GM12878 (cell line): ENCODE data around the gene ANXA3.

ENCODE experiments used
- EZH2 ChIP-seq: IDR thresholded peaks from 2 replicates; pipeline ENCODE4 v1.6.1; 2012; ENCODE audit warnings: low read depth, mild to moderate bottlenecking, control low read depth, inconsistent platforms, low read length, borderline replicate concordance; ENCODE audit not compliant: control insufficient read depth
- HCFC1 ChIP-seq: fragments of 150-350 bp; IDR thresholded peaks from 2 replicates; pipeline ENCODE4 v1.6.1; 2014; ENCODE audit warnings: low read length
- PAX5 ChIP-seq: IDR thresholded peaks from 2 replicates; pipeline ENCODE4 v1.6.1; 2011; ENCODE audit warnings: low read depth, low read length, borderline replicate concordance
- POLR2A ChIP-seq: IDR thresholded peaks from 2 replicates; pipeline ENCODE4 v1.6.1; 2011; ENCODE audit warnings: low read depth, mild to moderate bottlenecking, low read length
- RAD21 ChIP-seq: IDR thresholded peaks from 2 replicates; pipeline ENCODE4 v1.6.1; 2011; ENCODE audit warnings: mild to moderate bottlenecking, low read depth, low read length, moderate library complexity; ENCODE audit not compliant: insufficient read depth
- SIN3A ChIP-seq: IDR thresholded peaks from 2 replicates; pipeline ENCODE4 v1.6.1; 2012; ENCODE audit warnings: low read depth, low read length, improper control_type of control experiment
- TCF3 ChIP-seq: IDR thresholded peaks from 2 replicates; pipeline ENCODE4 v1.6.1; 2012; ENCODE audit warnings: low read depth, mild to moderate bottlenecking, low read length, borderline replicate concordance; ENCODE audit not compliant: insufficient read depth
- ZNF274 ChIP-seq: IDR thresholded peaks from one replicate; pipeline ENCODE4 v1.8.0; 2011; ENCODE audit not compliant: insufficient read length, insufficient read depth
- TF ChIP-seq, protein P1 (sequence below): IDR thresholded peaks from 2 replicates; pipeline ENCODE4 v1.6.1; 2011; ENCODE audit warnings: borderline replicate concordance, low read depth, mild to moderate bottlenecking, moderate library complexity, low read length; ENCODE audit not compliant: insufficient read depth, poor library complexity, severe bottlenecking
- TF ChIP-seq, protein P2 (sequence below), 3 experiments: IDR thresholded peaks in 2 of 3; conservative IDR thresholded peaks in 1 of 3; 2 replicates each; pipeline ENCODE4 v1.5.1; 2011; ENCODE audit warnings: low read depth in 3 of 3, low read length in 3 of 3, mild to moderate bottlenecking in 3 of 3, control low read depth in 2 of 3, moderate library complexity in 2 of 3, inconsistent platforms in 1 of 3, mixed read lengths in 1 of 3; ENCODE audit not compliant: control insufficient read depth in 2 of 3, insufficient read depth in 1 of 3; ENCODE audit errors: extremely low read depth in 1 of 3
- TF ChIP-seq, protein P3 (sequence below): fragments of 450-650 bp; IDR thresholded peaks from 2 replicates; pipeline ENCODE4 v1.6.1; 2018; ENCODE audit warnings: mild to moderate bottlenecking, low read depth, moderate library complexity; ENCODE audit not compliant: partially characterized antibody

DNA sequence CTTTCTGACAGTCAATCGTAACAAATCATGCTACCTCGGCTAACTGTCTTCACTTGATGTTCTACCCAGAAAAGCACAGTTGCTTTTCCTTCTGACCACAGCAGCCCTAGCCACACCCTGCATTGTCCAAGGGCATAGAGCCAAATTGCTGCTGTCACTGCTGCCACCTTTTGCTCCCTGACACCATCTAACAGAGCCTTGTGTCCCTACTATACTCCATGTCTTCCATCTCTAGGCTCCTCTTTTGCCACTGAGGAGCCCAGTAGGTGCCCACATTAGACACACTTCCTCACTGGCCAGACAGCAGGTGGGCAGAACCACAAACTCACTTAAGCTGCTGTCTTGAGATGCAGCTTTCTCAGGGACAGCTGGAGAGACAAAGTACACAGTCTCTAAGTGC is 91.4 kb downstream of the ANXA3 start:
- TF ChIP-seq, protein P1, sequence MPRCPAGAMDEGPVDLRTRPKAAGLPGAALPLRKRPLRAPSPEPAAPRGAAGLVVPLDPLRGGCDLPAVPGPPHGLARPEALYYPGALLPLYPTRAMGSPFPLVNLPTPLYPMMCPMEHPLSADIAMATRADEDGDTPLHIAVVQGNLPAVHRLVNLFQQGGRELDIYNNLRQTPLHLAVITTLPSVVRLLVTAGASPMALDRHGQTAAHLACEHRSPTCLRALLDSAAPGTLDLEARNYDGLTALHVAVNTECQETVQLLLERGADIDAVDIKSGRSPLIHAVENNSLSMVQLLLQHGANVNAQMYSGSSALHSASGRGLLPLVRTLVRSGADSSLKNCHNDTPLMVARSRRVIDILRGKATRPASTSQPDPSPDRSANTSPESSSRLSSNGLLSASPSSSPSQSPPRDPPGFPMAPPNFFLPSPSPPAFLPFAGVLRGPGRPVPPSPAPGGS: no peak
- TF ChIP-seq, protein P2, sequence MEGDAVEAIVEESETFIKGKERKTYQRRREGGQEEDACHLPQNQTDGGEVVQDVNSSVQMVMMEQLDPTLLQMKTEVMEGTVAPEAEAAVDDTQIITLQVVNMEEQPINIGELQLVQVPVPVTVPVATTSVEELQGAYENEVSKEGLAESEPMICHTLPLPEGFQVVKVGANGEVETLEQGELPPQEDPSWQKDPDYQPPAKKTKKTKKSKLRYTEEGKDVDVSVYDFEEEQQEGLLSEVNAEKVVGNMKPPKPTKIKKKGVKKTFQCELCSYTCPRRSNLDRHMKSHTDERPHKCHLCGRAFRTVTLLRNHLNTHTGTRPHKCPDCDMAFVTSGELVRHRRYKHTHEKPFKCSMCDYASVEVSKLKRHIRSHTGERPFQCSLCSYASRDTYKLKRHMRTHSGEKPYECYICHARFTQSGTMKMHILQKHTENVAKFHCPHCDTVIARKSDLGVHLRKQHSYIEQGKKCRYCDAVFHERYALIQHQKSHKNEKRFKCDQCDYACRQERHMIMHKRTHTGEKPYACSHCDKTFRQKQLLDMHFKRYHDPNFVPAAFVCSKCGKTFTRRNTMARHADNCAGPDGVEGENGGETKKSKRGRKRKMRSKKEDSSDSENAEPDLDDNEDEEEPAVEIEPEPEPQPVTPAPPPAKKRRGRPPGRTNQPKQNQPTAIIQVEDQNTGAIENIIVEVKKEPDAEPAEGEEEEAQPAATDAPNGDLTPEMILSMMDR (IDR thresholded peaks at IDR 0.05 in 2 of 3, conservative IDR thresholded peaks at IDR 0.05 in 1 of 3; ENCODE audit: control insufficient read depth in 2 of 3, extremely low read depth in 1 of 3, insufficient read depth in 1 of 3, low read depth in 3 of 3, low read length in 3 of 3): no peak
- TF ChIP-seq TCF3: no peak
- TF ChIP-seq RAD21: no peak
- no peak for TF ChIP-seq SIN3A
- TF ChIP-seq HCFC1: no peak
- no peak for TF ChIP-seq PAX5
- no peak for TF ChIP-seq ZNF274
- TF ChIP-seq EZH2: no peak
- TF ChIP-seq POLR2A: no peak
- TF ChIP-seq, protein P3, sequence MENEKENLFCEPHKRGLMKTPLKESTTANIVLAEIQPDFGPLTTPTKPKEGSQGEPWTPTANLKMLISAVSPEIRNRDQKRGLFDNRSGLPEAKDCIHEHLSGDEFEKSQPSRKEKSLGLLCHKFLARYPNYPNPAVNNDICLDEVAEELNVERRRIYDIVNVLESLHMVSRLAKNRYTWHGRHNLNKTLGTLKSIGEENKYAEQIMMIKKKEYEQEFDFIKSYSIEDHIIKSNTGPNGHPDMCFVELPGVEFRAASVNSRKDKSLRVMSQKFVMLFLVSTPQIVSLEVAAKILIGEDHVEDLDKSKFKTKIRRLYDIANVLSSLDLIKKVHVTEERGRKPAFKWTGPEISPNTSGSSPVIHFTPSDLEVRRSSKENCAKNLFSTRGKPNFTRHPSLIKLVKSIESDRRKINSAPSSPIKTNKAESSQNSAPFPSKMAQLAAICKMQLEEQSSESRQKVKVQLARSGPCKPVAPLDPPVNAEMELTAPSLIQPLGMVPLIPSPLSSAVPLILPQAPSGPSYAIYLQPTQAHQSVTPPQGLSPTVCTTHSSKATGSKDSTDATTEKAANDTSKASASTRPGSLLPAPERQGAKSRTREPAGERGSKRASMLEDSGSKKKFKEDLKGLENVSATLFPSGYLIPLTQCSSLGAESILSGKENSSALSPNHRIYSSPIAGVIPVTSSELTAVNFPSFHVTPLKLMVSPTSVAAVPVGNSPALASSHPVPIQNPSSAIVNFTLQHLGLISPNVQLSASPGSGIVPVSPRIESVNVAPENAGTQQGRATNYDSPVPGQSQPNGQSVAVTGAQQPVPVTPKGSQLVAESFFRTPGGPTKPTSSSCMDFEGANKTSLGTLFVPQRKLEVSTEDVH: no peak
